Islet precursor cell (in vitro differentiated cells): ENCODE data around the gene TCF3.
"Not testable (repeated sequence)": the region's sequence is repeated elsewhere in the genome, so short reads cannot be mapped to it uniquely, and the experiment has no call there.

Source experiments
- DNase-seq: peaks from one replicate; pipeline ENCODE4 v3.0.0-alpha.2; 2018

Gene TCF3

GRCh38 chr19:1672769-1673644, 20.6 kb upstream of the TCF3 start:
- DNase-seq = no peak

GRCh38 chr19:1672038-1672768, 19.8 kb upstream of the TCF3 start:
- DNase-seq = no peak

DNA sequence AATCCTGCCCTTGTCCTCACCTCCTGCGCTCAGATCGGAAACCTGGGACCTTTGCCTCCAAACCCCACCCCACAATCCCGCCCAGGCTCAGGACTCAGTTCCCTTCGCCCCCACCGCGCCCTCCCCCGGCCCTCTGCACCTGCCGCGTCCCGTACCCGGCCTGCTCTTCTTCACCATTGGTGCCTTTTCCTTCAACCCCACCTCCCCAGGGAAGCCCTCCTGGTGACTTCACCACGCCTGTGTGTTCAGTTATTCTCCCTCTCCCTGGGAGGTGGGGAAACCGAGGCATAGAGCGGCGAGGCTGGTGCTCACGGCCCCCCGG, 19.3 kb upstream of the TCF3 start:
- no peak for DNase-seq

GRCh38 chr19:1670747-1671146, 18.3 kb upstream of the TCF3 start:
- DNase-seq = not testable (repeated sequence)

- no peak for DNase-seq
These were observed 16.3 kb upstream of the TCF3 start for GRCh38 chr19:1668486-1669270.

- no peak for DNase-seq
These were observed 15.7 kb upstream of the TCF3 start for GRCh38 chr19:1668048-1668485.

DNA sequence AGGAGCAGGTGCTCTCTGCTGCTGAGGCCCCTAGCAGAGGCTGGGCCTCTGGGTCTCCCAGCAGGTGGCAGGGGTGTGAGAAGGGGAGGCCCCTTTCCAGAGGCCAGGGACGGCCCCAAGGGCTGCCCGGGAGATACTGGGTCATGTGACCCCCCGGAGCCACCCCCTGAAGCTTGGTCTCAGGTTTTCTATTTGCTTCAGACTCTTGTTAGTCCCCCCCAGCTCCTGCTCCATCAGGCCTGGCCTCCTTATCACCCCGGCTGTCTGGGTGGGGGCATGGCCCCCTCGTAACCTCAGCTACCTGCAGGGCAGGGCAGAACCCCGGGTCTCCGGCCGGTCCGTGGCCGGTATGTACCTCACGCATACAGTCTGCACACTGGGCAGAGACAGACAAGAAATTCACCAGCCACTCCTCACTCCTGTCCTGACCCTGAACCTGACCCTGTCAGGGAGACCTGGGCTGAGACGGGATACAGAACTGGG, 13.2 kb upstream of the TCF3 start:
- DNase-seq = no peak

GRCh38 chr19:1663852-1664251, 11.4 kb upstream of the TCF3 start:
- DNase-seq = no peak

DNA sequence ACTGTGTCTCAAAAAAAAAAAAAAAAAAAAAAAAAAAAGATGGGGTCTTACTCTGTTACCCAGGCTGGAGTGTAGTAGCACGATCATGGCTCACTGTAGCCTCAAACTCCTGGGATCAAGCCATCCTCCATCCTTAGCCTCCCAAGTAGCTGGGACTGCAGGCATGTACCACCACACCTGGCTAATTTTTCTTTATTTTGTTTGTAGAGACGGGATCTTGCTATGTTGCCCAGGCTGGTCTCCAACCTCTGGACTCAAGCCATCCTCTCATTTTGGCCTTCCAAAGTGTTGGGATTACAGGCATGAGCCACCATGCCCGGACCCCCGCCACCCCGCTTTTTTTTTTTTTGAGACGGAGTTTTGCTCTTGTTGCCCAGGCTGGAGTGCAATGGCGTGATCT, 10.8 kb upstream of the TCF3 start:
- DNase-seq = not testable (repeated sequence)

DNA sequence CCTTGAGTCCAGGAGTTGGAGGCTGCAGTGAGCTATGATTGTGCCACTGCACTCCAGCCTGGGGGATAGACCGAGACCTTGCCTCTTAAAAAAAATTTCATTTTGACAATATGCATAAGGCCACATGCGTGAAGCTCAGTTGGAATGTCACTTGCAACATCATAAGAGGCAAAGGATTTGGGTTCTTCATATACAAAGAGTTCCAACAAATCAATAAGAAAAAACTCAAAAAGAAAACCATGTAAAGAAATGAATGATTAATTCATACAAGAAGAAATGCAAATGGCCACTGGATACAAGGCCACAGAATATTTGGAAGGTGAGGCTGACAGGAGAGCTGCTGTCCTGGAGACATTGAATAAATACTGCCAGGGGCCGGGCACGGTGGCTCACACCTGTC, 9.6 kb upstream of the TCF3 start:
- no peak for DNase-seq

- DNase-seq = no peak
These were observed 6.6 kb upstream of the TCF3 start for GRCh38 chr19:1659084-1659427.

- no peak for DNase-seq
These were observed 6.0 kb upstream of the TCF3 start for GRCh38 chr19:1658150-1659083.

DNA sequence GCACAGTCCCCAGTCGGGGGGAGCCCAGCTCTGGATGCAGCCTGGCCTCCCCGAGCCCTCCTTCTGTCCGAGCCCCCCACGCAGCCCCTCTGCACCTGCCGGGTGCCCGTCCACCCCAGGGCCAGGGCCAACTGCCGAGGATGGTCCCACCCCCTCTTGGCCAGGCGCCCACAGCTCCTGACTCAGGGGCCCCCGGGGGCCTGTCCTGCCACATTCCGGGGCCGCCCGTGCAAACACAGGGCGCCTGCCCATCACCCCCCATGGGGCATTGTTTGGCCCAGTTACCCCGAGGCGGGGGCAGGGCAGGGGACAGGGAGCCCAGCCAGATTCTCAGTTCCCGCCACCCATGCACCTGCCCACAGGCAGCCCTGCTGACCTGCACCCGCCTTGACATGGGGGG, 5.3 kb upstream of the TCF3 start:
- no peak for DNase-seq

DNA sequence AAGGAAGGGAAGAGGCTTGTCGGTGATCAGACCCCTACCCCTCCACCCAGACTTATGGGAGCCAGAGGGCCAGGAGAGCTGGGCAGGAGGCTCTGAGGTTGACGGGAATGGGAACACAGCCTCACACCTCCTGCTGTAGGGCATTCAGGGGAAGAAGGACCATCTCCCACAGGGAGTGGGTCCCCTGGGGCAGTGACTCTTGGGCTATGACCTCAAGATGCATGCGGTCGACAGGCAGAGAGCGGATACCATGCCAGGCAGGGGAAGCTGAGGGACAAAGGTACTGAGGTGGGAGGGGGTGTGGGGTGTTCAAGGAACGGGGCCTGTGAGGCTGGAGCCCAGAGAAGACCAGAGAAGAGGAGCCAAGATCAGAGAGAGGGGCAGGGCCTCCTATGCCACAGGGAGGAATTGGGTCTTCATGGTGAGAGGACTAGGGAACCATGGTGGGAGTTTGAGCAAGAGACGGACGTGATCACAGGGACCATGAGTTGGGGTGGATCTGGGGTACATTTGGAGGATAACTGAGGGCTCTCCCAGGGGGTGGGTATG, 4.6 kb upstream of the TCF3 start:
- no peak for DNase-seq

DNA sequence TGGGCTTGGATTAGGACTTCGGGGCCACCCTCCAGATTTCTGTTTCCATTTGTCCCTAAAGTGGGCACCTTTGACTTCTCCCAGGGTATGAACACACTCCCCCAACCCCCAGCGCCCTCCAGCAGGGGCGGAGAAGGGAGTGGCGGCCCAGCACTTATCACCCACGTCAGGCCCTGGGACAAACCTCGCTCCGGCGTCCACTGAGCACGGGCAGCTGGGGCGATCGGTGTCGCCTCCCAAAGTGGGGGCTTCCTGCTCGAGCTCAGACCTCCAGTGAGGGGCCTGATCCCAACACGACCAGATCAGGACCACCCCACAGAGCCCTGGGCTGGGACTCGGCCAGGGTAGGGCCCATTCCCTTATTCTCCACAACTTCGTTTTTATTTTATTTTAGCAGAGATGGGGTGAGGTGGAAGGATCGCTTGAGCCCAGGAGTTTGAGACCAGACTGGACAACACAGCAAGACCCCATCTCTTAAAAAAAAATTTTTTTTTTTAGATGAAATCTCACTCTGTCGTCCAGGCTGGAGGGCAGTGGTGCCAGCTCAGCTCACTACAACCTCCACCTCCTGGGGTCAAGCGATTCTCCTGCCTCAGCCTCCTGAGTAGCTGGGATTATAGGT, 3.7 kb upstream of the TCF3 start:
- no peak for DNase-seq

GRCh38 chr19:1655131-1655981, 2.9 kb upstream of the TCF3 start:
- DNase-seq = no peak

- DNase-seq = no peak
These were observed 1.9 kb upstream of the TCF3 start for GRCh38 chr19:1654178-1654792.

DNA sequence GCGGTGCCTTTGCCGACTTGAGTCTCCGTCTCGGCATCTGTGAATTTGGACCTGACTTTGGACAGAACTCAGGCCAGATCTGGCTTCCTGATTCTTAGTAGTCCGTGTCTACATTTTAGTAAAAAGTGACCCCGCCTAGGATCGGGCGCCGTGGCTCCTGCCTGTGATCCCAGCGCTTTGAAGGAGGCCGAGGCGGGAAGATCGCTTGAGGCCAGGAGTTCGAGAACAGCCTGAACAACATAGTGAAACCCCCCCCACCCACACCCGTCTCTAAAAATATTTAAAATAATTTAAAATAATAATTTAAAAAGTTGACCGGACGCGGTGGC, 849 bp upstream of the TCF3 start:
- DNase-seq = no peak

DNA sequence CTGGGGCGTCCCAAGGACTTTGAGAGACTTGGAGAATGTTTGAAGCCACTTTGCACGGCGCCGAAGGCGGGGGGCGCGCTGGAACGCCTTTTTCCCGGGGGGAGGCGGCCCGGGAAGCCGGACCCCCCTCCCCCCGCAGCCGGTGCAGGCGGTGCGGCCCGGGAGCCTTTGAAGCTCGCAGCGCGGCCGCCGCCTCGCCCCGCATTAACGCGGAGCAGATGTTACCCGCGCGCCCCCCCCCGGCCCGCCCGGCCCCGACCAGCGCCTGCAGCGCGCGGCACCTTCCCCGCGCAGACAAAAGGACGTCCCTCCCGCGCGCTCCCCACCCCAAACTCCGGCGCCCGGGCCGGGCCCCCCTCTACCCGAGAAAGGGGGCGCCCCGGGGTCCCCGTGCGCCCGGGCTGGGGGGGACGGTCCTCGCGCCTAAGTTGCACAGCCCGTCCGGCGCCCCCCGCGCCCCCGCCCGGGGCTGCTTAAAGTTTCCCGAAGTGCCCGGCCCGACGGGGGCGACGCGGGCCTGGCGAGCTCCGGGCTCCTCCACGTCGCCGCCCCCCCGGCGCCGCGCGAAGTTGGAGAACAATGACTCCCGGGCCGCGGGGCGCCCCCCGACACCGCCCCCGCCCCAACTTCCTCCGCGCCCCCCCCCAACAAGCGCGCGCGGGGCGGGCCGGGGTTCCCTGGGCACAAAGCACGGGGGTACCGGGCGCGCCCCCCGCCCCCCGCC, 685 bp downstream of the TCF3 start:
- no peak for DNase-seq
